ENCODE results near the gene LAIR1.
"Not testable (repeated sequence)": the region's sequence is repeated elsewhere in the genome, so short reads cannot be mapped to it uniquely, and the experiment has no call there.

DNA sequence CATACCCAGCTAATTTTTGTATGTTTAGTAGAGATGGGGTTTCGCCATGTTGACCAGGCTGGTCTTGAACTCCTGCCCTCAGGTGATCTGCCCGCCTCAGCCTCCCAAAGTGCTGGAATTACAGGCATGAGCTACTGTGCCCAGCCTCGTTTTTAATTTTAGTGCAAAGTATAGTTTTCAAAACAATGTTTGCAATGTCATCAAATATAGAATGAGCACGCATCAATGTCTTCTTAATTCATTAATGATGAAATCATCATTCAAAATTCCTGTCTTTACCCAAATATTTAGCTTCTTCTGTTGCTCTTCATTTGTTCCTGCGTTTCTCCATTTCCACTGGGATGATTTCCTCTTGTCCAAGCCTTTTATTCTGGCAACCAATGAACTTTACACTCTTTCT, 6.7 kb upstream of the LAIR1 start:
- TF ChIP-seq, protein P1, sequence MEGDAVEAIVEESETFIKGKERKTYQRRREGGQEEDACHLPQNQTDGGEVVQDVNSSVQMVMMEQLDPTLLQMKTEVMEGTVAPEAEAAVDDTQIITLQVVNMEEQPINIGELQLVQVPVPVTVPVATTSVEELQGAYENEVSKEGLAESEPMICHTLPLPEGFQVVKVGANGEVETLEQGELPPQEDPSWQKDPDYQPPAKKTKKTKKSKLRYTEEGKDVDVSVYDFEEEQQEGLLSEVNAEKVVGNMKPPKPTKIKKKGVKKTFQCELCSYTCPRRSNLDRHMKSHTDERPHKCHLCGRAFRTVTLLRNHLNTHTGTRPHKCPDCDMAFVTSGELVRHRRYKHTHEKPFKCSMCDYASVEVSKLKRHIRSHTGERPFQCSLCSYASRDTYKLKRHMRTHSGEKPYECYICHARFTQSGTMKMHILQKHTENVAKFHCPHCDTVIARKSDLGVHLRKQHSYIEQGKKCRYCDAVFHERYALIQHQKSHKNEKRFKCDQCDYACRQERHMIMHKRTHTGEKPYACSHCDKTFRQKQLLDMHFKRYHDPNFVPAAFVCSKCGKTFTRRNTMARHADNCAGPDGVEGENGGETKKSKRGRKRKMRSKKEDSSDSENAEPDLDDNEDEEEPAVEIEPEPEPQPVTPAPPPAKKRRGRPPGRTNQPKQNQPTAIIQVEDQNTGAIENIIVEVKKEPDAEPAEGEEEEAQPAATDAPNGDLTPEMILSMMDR (IDR thresholded peaks at IDR 0.05): not testable (repeated sequence)
- TF ChIP-seq POLR2A (IDR thresholded peaks at IDR 0.05): not testable (repeated sequence)
